ENCODE data around the gene MAGI2.

DNA sequence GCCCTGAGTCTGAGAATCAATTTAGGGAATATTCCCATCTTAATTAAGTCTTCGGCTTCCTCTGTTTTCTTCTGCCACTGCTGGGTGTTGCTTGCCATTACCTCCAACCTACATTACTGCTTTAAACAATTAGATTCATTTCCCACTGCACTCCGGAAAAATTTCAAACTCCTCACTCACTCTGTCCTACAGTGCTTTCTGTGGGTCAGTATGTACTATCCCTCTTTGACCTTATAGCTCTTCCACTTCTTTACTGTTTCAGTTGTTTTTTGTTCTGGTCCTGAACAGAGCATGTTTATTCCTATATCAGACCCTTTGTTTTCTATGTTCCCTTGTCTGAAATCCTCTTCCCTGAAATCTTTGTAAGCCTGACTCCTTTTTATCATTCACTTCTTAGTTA is 160.6 kb downstream of the MAGI2 start:
- TF ChIP-seq, protein P1, sequence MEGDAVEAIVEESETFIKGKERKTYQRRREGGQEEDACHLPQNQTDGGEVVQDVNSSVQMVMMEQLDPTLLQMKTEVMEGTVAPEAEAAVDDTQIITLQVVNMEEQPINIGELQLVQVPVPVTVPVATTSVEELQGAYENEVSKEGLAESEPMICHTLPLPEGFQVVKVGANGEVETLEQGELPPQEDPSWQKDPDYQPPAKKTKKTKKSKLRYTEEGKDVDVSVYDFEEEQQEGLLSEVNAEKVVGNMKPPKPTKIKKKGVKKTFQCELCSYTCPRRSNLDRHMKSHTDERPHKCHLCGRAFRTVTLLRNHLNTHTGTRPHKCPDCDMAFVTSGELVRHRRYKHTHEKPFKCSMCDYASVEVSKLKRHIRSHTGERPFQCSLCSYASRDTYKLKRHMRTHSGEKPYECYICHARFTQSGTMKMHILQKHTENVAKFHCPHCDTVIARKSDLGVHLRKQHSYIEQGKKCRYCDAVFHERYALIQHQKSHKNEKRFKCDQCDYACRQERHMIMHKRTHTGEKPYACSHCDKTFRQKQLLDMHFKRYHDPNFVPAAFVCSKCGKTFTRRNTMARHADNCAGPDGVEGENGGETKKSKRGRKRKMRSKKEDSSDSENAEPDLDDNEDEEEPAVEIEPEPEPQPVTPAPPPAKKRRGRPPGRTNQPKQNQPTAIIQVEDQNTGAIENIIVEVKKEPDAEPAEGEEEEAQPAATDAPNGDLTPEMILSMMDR (IDR thresholded peaks at IDR 0.05): no peak
- no peak for TF ChIP-seq POLR2AphosphoS5 (IDR thresholded peaks at IDR 0.05)
- TF ChIP-seq EP300 (IDR thresholded peaks at IDR 0.05): no peak
- no peak for TF ChIP-seq POLR2A (IDR thresholded peaks at IDR 0.05)
